Suppressor macrophage treated with lipopolysaccharide for 1 hour (primary cell): ENCODE measurements around the gene CMTM2.
"Not testable (repeated sequence)": the region's sequence is repeated elsewhere in the genome, so short reads cannot be mapped to it uniquely, and the experiment has no call there.

Source experiments
- DNase-seq, 3 donors: peaks; one replicate each; pipeline ENCODE4 v3.0.0-alpha.2; 2020 to 2022

The CMTM2 gene

DNA sequence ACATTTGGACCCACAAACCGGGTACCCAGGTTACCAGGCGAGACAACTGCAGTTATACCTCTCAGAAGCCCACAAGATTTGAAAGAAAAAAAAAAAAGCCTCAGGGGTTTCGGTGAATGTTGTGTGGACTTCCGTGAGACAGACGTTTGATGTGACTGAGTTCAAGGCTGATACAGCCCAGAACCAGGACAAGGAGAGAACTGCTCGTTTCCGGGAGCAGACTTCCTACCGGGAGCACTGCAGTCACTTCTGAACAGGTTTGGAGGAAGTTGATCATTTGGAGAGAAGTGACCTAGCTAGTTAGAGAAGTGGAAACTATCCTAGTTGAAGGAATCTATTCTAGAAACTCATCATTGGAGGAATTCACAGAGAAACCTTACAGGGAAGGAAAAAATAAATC lies 26.0 kb upstream of the CMTM2 start:
- peak in 2 of 3 donors; percentile 17 to 46 for DNase-seq

GRCh38 chr16:66554021-66554420 lies 25.2 kb upstream of the CMTM2 start:
- DNase-seq: no peak

DNA sequence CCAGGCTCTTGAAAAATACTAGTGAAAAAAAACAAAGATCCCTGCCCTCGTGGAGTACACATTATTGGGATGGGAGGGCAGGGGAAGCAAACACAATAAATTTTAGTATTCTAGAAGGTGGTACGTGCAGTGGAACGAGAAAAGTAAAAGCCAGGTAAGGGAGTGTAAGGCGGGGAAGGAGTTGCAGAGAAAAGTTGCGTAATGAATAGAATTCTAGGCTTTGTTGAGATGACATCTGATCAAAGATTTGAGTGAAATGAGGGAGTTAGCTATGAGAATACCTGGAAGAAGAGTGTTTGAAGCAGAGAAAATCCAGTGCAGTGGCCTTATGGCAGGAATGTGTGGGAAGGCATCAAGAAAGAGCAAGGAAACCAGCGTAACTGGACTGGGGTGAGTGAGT lies 24.8 kb upstream of the CMTM2 start:
- no peak for DNase-seq

- no peak for DNase-seq
These were observed 19.2 kb upstream of the CMTM2 start for GRCh38 chr16:66560107-66560506.

GRCh38 chr16:66561381-66562080 lies 17.7 kb upstream of the CMTM2 start:
- DNase-seq: no peak

DNA sequence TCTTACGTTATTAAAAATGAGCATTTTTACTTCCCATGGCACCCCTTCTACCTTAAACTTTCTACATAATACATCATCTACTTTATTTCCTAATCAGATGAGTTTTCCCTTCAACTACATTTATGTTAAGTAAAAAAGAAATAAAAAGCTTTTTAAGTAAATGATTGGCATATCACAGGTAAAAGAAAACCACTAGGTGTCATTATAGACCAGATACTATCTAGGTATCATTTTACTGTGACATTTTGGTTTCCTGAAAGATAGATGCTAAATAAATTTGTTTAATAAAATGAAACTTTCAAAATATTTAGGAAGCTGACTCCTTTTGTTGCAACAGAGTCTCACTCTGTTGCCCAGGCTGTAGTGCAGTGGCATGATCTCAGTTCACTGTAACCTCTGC lies 16.9 kb upstream of the CMTM2 start:
- peak in 1 of 3 donors; percentile 41 for DNase-seq

DNA sequence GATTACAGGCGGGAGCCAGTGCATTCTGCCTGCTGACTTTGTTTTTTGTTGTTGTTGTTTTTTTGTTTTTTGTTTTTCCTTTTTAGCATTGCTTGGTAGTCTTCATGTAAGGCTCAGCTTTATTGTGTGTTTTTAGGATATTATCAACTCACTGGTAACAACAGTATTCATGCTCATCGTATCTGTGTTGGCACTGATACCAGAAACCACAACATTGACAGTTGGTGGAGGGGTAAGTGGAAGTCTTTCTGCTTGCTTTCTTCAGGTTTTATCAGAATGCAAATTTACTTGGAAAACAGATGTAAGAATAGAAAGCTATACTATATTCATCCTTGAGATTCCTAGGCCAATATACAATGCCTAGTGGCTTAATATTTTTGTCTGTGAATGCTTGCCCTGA lies 16.3 kb upstream of the CMTM2 start:
- no peak for DNase-seq

DNA sequence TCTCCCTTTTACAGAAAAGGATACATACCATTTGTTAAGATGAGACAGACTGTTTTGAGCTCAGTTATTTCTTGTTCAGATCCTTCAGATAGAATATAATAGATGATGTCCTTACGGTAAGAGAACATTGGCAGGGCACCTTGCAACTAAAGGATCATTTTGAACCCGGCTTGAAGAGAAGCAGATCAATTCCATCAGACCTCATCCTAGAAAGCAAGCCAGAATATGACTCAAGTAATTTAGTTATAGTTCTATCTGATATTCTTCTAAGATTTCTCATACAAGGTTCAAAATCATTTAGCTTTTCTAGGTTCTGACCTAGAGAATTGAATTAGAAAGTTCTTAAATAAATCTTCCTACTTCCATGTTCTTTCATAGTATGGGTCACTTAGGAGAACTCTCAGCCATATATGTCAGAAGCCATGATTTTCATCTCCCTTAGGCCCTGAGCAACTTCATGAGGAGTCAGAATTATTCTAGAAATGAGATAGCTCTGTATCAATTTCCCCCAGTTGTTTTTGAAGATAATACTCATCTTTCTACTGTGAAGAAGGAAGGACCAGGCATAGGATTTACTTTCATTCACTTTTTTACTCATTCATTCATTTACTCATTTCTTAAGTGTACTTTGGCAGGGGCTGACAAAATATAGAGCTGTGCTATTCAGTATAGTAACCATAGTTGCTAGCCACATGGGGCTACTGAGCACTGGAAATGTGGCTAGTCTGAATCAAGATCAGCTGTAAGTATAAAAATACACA lies 15.5 kb upstream of the CMTM2 start:
- no peak for DNase-seq

DNA sequence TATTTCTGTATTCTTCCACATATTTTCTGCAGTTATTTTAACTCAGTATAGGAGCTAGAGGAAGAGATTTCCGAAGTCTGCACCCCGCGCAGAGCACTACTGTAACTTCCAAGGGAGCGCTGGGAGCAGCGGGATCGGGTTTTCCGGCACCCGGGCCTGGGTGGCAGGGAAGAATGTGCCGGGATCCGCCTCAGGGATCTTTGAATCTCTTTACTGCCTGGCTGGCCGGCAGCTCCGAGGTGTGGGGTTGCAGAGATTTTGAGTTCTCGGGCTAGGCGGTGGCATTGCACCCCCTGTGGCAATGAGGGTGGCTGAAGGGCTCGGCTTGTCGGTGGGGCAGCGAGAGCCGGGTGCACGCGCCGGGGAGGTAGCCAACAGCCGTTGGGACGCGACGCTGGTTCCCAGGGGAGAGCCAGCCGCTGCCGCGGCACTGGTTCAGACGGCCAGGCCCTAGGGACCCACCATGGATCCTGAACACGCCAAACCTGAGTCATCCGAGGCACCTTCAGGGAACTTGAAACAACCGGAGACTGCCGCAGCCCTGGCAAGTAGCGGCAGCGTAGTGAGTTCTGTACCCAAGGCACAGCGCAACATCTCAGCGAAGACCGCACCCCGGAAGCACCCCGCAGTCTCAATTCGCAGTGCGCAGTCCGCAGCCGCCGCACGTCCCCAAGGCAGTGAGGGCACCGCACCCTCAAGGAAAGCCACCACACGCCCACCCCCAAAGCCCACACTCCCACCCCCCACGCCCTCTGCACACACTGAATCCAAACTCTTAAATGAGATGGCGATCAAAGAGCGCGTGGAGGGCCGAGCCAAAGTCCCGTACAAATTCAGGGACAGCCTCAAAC lies 13.0 kb upstream of the CMTM2 start, which contains the start of gene CMTM1:
Gene CMTM1, plus strand, starts transcription at position 389 of the 851 bp plus-strand sequence. Its CDS starts 75 bp downstream, at position 464.
- no peak for DNase-seq

DNA sequence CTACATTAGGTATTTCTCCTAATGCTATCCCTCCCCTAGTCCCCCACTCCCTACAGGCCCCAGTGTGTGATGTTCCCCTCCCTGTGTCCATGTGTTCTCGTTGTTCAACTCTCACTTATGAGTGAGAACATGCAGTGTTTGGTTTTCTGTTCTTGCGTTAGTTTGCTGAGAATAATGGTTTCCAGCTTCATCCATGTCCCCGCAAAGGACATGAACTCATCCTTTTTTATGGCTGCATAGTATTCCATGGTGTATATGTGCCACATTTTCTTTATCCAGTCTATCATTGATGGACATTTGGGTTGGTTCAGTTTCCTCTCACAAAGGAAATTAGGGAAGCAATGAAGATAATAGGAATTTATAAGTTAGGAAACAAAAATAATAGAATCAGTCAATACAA lies 12.0 kb upstream of the CMTM2 start:
- not testable (repeated sequence) for DNase-seq

DNA sequence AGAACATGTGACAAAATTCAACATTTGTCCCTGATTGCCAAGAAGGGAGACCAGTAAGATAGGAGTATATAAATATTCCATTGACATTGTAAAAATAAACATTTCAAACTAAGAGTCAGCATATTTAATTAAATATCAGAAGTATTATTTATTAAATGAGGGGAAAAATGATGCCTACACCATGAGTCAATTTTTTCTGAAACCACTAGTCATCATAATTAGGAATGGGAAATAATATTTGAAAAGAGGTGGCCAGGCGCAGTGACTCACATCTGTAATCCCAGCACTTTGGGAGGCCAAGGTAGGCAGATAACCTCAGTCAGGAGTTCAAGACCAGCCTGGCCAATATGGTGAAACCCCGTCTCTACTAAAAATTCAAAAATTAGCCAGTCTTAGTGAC lies 10.9 kb upstream of the CMTM2 start:
- no peak for DNase-seq

DNA sequence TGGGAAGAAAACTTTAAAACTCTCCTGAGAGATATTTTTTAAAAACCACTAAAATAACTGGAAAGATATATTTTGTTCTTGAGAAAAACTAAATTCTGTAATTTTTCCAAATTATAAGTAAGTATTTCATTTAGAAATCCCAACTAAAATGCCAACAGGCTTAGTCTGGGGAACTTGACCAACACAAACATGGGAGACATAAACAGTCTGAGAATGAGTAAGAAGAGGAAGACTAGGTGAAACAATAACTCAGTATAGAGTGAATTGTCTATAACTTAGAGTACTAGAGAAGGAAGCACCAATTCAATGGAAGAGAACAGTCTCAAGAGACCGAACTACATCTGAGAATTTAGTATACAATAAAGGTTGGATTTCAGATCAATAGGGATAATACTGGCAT lies 10.1 kb upstream of the CMTM2 start:
- DNase-seq: no peak

DNA sequence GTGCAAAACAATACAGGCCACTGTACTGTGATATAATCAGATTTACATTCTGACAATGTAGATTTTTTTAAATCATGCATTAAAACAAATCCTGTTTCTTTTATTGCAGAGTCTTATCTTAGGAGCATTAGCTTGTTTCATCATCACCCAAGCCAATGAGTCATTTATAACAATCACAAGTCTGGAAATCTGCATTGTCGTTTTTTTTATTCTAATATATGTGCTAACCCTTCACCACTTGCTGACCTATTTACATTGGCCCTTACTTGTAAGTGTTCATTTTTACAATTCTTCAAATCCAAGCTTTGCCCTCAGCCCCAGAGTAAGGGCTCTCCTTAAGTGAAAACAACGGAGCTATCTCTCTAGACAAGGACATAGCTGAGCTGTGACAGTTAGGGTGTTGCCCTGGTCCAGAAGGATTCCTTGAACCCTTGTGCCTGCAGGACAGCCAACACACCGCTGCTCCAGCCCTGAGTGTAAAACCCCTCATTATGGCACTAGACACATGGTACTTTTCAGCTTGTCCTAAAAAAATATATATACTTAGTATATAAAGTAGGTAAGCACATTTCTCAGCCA lies 9.3 kb upstream of the CMTM2 start:
- DNase-seq: peak; percentile 30 to 70 (median 66)

GRCh38 chr16:66572356-66572755 lies 6.9 kb upstream of the CMTM2 start:
- no peak for DNase-seq

- no peak for DNase-seq
These were observed 5.2 kb upstream of the CMTM2 start for GRCh38 chr16:66574081-66574480.

DNA sequence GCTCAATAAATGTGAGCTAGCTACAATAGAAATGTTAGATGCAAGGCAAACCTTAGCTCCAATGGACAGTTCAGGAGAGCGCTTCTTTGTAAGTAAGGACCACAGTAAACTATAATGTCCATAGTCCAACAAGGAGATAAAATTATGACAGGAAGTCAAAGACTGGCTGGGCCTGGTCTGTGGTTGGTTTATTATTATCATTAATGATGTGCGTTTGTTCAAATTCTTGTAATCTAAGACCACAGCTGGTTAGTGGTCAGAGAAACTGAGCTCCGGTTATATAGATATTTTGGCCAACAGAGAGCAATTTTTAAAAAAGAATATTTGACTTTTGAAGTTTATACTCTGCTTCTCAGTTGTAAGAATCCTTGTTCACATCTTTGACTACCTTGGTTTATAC lies 4.7 kb upstream of the CMTM2 start:
- DNase-seq: no peak

GRCh38 chr16:66575060-66575459 lies 4.2 kb upstream of the CMTM2 start:
- no peak for DNase-seq

GRCh38 chr16:66576296-66576695 lies 3.0 kb upstream of the CMTM2 start:
- DNase-seq: no peak

DNA sequence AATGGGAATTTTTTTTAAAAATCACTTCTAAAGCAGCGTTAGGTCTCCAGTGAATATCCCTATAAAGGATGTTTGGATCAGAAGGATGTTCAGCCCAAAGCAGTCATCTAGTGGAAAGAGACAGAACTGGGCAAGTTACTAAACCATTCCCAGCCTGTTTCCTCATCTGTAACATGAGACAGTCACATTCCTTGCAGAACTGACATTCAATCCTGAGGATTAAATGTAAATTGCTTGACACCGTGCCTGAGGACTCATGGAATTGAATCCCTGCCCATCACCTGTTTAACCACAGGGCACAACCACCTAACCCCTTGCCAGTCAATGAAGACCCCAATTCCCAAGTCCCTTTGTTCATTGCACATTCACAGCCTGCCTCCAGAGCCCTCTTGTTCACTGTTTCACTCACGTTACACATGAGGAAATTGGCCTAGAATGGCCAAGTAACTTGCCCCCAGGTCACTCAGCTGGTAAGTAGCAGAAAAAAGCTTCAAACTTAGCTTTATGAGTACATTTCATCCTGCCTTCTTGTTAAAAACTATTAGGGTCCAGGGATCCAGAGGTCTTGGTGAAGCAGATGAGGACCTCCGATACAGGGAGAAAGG lies 1.4 kb downstream of the CMTM2 start:
- DNase-seq: no peak

GRCh38 chr16:66581246-66581952 lies 2.1 kb downstream of the CMTM2 start:
- peak; percentile 75 to 78 (median 77) for DNase-seq

- DNase-seq: peak in 2 of 3 donors; percentile 34 to 39
These were observed 6.4 kb downstream of the CMTM2 start for GRCh38 chr16:66585481-66586239.
